HG03108 (cell line): ENCODE data around the gene TNK1.
"Not testable (repeated sequence)": the region's sequence is repeated elsewhere in the genome, so short reads cannot be mapped to it uniquely, and the experiment has no call there.

Experiments used
- ATAC-seq: cut with Tn5 transposase; IDR thresholded peaks from one replicate; pipeline ENCODE4 v1.9.1; 2021; ENCODE audit warnings: moderate library complexity; ENCODE audit not compliant: unreplicated experiment

The TNK1 gene

GRCh38 chr17:7380855-7381683, at the start of gene TNK1:
TSS of gene TNK1 (plus strand) at chr17:7381089. CDS start at chr17:7382927, 1,838 bp downstream.
- no peak for ATAC-seq

DNA sequence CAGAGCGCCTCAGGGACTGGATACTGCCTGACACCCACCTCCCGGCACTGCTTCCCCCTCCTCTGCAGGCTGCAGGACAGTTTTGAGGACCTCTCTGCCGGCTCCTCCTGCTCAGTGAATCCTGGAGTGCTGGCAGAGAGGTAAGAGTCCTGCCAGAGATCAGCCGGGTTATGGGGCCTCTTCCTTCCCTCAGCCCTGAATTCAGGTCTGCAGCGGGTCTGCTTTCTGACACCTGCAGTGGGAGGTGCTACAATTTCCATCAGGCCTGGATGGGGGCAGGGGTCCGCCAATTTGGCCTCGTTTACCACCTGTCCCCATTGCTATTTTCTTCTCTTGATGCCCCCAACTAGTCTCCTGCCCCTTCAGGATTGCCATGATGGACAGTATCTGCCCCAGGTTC, 48.8 kb upstream of the TNK1 start:
- ATAC-seq: no peak

DNA sequence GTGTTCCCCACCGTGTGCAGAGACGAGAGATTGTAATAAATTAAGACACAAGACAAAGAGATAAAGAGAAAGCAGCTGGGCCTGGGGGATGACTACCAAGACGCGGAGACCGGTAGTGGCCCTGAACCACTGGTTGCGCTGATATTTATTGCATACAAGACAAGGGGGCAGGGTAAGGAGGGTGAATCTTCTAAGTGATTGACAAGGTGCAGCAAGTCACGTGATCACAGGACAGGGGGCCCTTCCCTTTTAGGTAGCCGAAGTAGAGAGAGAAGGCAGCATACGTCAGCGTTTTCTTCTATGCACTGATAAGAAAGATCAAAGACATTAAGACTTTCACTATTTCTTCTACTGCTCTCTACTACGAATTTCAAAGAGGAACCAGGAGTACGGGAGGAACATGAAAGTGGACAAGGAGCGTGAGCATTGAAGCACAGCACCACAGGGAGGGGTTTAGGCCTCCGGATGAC, 48.3 kb upstream of the TNK1 start:
- ATAC-seq: not testable (repeated sequence)

- no peak for ATAC-seq
These were observed 45.9 kb upstream of the TNK1 start for GRCh38 chr17:7334938-7335538.

- ATAC-seq: not testable (repeated sequence)
These were observed 45.1 kb upstream of the TNK1 start for GRCh38 chr17:7335765-7336164.

DNA sequence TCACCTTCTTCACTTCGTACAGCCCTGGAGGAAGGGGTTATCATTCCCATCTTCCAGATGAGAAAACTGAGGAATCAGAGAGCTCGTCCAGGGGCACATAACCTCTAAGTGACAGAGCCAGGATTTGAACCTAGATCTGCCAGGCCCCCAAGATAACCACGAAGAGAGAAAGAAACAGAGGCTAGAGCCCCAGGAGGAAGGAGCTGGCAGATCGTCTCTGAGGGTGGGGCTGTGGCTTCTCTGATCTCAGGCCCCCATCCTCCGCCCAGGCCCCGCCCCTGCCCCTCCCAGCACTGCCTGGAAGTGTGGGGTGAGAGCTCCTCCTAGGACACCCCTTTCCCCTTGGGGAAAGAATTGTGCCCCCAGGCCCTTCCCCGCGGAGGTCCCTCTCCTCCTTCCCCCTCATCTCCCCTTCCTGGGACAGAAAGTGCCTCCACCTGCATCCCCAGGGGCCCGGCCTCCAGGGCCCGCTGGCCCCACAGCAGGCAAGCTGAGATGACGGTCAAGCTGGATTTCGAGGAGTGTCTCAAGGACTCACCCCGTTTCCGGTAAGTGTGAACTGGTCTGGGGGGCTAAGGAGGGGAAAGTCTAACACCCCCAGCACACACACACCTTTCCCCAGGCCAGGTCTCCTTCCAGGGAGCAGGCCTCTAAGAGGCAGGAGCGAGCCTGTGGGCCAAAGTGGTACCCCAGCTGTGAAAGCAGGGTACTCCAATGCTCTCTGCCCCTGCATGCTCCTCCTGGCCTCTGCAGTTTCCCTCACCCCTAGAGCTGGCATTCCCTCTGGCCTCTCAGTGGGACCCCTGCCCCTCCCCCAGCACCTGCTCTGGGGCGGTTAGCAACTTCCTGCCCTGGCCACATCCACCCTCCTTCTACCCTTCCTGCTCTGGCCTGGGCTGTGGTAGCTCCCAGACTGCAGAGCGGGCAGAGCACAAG, 44.4 kb upstream of the TNK1 start, which contains the start of gene ACAP1:
ACAP1 (plus strand) TSS at position 290 of the 936 bp plus-strand sequence; CDS start at position 496, 206 bp downstream.
- ATAC-seq: peak; percentile 62

DNA sequence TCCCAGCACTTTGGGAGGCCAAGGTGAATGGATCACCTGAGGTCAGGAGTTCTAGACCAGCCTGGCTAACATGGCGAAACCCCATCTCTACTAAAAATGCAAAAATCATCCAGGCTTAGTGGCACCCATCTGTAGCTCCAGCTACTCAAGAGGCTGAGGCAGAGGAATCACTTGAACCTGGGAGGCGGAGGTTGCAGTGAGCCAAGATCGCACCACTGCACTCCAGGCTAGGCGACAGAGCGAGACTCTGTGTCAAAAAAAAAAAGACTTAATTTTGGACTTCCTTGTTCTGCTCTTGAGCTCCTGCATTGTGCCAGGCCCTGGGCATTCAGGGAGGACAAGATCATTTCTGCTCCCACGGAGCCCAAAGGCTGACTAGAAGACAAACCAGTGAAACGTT, 43.3 kb upstream of the TNK1 start:
- not testable (repeated sequence) for ATAC-seq

DNA sequence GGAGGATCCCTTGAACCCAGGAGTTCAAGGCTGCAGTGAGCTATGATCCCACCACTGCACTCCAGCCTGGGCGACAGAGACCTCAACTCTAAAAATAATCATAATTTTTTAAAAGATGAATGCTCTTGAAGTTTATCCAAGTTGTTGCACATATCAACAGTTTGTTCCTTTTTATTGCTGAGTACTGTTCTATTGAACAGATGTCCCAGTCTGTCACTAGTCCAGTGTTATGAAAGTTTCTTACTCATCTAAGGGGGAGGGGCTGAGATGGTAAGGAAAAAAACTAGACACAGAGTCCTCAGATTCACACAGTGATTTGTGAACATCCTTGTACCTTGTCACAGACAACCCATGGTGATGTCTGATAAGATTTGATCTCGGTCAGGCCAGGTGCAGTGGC, 40.7 kb upstream of the TNK1 start:
- no peak for ATAC-seq

GRCh38 chr17:7341842-7342241, 39.0 kb upstream of the TNK1 start:
- ATAC-seq: no peak

- ATAC-seq: no peak
These were observed 37.6 kb upstream of the TNK1 start for GRCh38 chr17:7343250-7343649.

DNA sequence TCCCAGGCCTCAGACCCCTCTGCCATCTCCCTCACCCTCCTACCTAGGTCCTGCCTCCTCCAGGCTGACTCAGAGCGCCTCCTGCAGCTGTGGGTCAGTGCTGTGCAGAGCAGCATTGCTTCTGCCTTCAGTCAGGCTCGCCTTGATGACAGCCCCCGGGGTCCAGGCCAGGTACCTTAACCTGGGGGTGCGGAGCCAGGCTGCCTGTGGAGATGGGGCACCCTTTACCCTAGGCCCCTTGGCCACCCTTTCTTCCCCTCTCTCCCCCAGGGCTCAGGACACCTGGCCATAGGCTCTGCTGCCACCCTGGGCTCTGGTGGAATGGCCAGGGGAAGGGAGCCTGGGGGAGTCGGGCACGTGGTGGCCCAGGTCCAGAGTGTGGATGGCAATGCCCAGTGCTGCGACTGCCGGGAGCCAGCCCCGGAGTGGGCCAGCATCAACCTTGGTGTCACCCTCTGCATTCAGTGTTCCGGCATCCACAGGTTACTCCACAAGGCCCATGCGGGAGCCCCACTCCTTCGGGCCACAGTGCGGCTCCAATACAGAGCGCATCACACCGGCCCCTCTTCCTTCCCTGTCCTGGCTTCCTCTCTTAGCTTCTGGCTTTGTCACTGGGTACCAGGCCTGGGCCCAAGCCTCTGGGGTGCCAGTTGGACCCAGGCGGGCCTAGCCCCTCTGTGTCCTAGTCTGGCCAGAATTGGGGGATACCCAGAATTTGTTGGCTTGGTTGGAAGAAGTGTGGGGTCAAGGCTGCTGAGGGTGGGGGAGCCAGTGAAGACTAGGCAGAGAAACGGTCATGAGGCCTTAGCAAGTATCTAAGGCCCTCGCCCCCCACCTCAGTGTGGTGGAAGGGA, 33.9 kb upstream of the TNK1 start:
- no peak for ATAC-seq

DNA sequence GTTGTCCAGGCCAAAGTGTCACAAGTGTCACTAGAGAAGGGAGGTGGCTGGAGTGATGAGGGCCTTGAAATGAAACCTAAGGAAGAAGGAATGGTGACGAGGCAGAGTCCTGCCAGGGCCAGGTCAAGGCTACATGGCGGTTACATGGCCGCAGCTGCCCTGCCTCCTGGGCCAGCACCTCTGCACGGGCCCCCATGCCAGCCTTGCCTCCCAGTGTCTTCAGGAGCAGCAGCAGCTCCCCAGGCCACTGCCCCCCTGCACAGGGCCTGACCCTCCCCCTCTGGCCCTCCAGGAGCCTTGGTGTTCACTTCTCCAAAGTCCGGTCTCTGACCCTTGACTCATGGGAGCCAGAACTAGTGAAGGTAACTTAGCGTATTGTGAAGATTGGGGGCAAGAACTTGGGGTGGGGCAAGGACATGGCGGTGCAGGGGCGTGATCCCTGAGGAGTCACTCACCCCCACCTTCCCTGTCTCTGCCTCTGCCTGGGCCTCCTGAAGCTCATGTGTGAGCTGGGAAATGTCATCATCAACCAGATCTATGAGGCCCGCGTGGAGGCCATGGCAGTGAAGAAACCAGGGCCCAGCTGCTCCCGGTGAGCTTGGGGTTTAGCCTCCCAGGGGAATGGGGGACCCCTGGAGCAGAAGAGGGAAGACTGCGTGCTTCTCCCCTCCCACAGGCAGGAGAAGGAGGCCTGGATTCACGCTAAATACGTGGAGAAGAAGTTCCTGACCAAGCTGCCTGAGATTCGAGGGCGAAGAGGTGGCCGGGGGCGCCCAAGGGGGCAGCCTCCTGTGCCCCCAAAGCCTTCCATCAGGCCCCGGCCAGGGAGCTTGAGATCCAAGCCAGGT, 33.0 kb upstream of the TNK1 start:
- ATAC-seq: no peak

DNA sequence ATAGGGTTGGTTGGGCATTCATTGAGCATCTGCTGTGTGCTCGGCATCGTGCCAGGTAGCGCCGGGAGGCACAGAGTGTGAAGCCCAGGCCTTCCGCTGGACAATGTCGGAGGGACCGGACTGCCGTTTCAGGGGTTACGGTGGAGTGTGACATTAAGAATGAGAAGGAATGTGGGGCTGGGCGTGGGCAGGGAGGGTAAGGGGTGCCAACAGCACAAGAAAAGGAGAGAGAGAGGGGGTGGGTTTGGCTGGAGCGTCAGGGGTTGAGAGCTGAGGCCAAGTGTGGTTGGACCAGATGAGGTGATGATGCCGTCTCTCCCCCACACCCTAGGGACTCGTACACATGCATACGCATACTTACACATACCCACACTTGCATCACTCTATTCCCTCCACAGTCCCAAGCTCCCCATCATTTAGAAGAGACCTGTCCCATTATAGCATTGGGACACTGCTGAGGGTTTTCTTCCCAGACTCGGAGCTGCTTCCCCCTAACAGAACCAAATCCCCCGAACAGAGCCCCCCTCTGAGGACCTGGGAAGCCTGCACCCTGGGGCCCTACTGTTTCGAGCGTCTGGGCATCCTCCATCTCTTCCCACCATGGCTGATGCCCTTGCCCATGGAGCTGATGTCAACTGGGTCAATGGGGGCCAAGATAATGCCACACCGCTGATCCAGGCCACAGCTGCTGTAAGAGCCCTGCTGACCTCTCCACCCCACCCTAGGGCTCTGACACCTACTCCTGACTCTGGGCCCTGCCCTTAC, 32.2 kb upstream of the TNK1 start:
- ATAC-seq: no peak

DNA sequence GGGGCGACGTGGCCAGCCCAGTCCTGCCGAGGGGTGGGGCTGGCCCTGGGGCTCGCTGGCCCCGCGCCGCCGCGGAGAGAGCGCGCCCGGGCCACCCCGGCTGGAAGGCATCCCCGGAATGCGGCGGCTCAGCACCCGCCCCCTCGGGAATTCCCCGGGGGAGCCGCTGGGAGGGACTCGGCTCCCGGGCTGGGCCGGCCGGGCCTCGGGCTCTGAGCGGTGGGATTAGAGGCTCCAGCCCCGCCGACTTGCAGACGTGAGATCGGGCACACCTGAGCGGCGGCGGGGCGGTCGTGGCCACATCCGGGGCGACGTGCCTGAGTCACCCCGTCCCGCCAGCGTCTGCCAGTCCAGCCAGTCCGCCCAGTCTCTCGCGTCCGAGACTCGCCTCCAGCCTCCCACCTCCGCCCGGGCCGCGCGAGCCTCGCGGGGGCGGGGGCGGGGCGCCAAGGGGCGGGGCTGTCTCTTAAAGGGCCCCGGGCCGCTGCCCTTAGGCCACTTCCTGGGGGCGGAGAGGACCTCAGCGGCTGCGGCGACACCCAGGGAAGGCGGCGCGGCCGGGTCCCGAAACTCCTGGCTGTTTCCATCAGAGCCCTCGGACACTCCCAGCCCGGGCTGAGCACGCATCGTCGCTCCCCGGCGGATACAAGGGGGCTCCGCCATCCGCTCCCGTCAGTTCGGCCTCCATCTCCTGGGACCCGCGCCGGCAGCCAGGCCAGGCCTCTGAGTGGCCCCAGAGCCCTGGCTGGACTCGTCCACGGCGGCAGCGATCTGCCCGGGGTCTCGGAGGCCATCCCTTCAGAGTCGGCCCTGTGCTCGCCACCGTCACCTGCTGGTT, 29.0 kb upstream of the TNK1 start, which contains the start of gene KCTD11:
KCTD11 (plus strand) TSS at position 498 of the 838 bp plus-strand sequence.
- peak; percentile 73 for ATAC-seq

GRCh38 chr17:7352503-7352889, 28.4 kb upstream of the TNK1 start:
- ATAC-seq: no peak

- ATAC-seq: no peak
These were observed 27.8 kb upstream of the TNK1 start for GRCh38 chr17:7352910-7353635.

- no peak for ATAC-seq
These were observed 26.5 kb upstream of the TNK1 start for GRCh38 chr17:7354262-7354843.
